Panc1 (cell line): ENCODE results near the gene PHF23. TPM values are rescaled to one million over a fixed set of nuclear protein-coding genes. Genes with fewer than 3 reads are reported as not detected.

ENCODE experiments used
- ATAC-seq: fragments of 200-7000 bp; cut with Tn5 transposase; 2 replicates; pipeline ENCODE4 v1.9.1; 2020; ENCODE audit warnings: mild to moderate bottlenecking, moderate library complexity
- BruUV-seq: library from RNA; stranded (reverse); fragments of 400-500 nt; replicated peaks from 2 replicates; lab custom pipeline; 2021; lab: Mats Ljungman, UMichigan
- CTCF ChIA-PET: fragments of 300-600 bp; sonication (Branson Sonifier 250); formaldehyde crosslinking; loops from one replicate; lab custom pipeline; 2022; ENCODE audit warnings: antibody characterized with exemption; lab: Charles Lee
- POLR2A ChIA-PET: fragments of 300-600 bp; sonication (Branson Sonifier 250); formaldehyde crosslinking; loops from one replicate; lab custom pipeline; 2022; ENCODE audit warnings: antibody characterized with exemption; lab: Charles Lee
- DNase-seq: peaks from one replicate; pipeline ENCODE4 v3.0.0-alpha.2; 2010; ENCODE audit warnings: low read depth, low spot score
- H3K27ac ChIP-seq: 2 replicates; pipeline ENCODE4 v1.5.1; 2011; ENCODE audit warnings: mild to moderate bottlenecking, low read length, inconsistent platforms
- H3K27me3 ChIP-seq: fragments of 200-500 bp; sonication (Bioruptor generic); 2 replicates; pipeline ENCODE4 v1.6.0; 2014; ENCODE audit warnings: low read length, inconsistent platforms; ENCODE audit not compliant: control insufficient read depth, insufficient read depth
- H3K36me3 ChIP-seq: fragments of 200-500 bp; sonication (Bioruptor generic); 2 replicates; pipeline ENCODE4 v1.5.1; 2014; ENCODE audit warnings: inconsistent platforms, mild to moderate bottlenecking, low read length, moderate library complexity; ENCODE audit not compliant: control insufficient read depth, insufficient read depth
- H3K4me1 ChIP-seq: 2 replicates; pipeline ENCODE4 v1.5.1; 2011; ENCODE audit warnings: inconsistent platforms, mild to moderate bottlenecking, low read length, moderate library complexity; ENCODE audit not compliant: control insufficient read depth, insufficient read depth
- H3K4me3 ChIP-seq, 2 experiments: 2 replicates each; pipeline ENCODE4 v1.5.1; 2011 to 2012; ENCODE audit warnings: low read depth in 2 of 2, low read length in 2 of 2, mild to moderate bottlenecking in 2 of 2, inconsistent platforms in 1 of 2, moderate library complexity in 1 of 2
- H3K9me3 ChIP-seq: fragments of 200-500 bp; sonication (Bioruptor generic); 2 replicates; pipeline ENCODE4 v1.5.1; 2014; ENCODE audit warnings: low read depth, mild to moderate bottlenecking, inconsistent platforms, low read length, moderate library complexity; ENCODE audit not compliant: control insufficient read depth, insufficient read depth
- POLR2AphosphoS5 ChIP-seq: IDR thresholded peaks from 2 replicates; pipeline ENCODE4 v1.6.1; 2012; ENCODE audit warnings: mild to moderate bottlenecking, low read depth, low read length, moderate library complexity
- REST ChIP-seq, 2 experiments: IDR thresholded peaks; 2 replicates each; pipeline ENCODE4 v1.6.1; 2011 to 2012; ENCODE audit warnings: low read depth in 2 of 2, control low read depth in 1 of 2, low read length in 1 of 2, mild to moderate bottlenecking in 1 of 2, moderate library complexity in 1 of 2; ENCODE audit not compliant: insufficient read depth in 1 of 2
- SIN3A ChIP-seq: IDR thresholded peaks from 2 replicates; pipeline ENCODE4 v1.6.1; 2012; ENCODE audit warnings: low read depth, mild to moderate bottlenecking, low read length, moderate library complexity, borderline replicate concordance; ENCODE audit not compliant: insufficient read depth
- TCF7L2 ChIP-seq: IDR thresholded peaks from 2 replicates; pipeline ENCODE4 v1.6.1; 2011; ENCODE audit warnings: mild to moderate bottlenecking, low read depth, low read length, inconsistent platforms
- in situ Hi-C: cut with HindIII; loops from 2 replicates; pipeline ENCODE4 v1.10.0; 2016; ENCODE audit warnings: low sequenced_read_pairs, low pct_unique_long_range_greater_than_20kb
- intact Hi-C: fragments of 100-400 bp; cut with micrococcal nuclease; formaldehyde crosslinking; loops from one replicate; pipeline ENCODE4 v1.10.0; 2022; ENCODE audit not compliant: unreplicated experiment
- total RNA-seq: library from RNA; stranded (reverse); gene quantifications from one replicate; pipeline ENCODE4 v1.2.1, GENCODE V29; 2021; ENCODE audit not compliant: unreplicated experiment
- TF ChIP-seq, protein P1 (sequence below): fragments of 450-650 bp; IDR thresholded peaks from 2 replicates; pipeline ENCODE4 v1.5.1; 2017; ENCODE audit warnings: mild to moderate bottlenecking

PHF23 gene
- total RNA-seq, 1 experiment from 2014 or later = 69.3 TPM

DNA sequence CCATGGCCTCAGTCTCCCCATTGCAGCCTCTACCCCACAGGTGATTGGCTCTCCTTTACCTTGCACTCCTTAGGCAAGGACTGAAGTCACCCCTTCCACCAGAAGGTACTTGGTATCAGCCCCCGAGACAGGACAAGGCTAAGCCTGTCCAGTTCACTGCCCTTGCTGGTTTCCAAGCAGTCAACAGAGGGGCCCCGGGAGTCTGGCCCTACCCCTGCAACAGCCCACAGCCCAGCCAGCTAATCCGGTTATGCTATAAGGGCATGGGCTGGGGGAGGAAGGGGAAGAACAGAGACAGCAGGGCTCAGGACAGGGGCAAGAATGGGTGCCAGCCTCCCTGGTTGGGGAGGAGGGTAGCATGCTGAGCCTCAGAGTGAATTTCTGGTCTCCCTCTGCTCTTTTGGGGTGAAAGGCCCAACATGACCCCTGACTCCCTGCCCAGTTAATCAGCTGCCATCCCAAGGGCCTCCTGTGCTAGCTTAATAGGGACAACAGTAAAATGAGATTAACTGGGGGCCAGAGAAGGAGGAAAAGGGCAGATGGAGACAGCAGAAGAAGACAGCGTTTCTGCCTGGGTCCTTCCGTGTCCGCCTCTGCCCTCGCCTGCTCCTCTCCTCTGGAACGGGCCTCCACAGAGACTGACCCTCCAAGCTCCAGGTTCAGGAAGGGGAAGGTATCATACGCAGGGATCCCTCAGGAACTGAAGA, 30.4 kb downstream of the PHF23 start:
- no peaks in the 10 kb centered on the region for H3K36me3 ChIP-seq
- BruUV-seq = no TSS peak
- no peak for ATAC-seq
- H3K4me1 ChIP-seq = peaks cover 4% of the 10 kb centered on the region
- H3K9me3 ChIP-seq = no peaks in the 10 kb centered on the region
- POLR2A ChIA-PET = no interaction called here
- CTCF ChIA-PET = no interaction called here
- no peak overlapping the region for H3K4me3 ChIP-seq
- H3K27ac ChIP-seq = no peak overlapping the region
- no peak for DNase-seq
- intact Hi-C loops (no loop called here), in situ Hi-C loops (no loop called here)
- TF ChIP-seq REST (IDR thresholded peaks at IDR 0.05; ENCODE audit: insufficient read depth in 1 of 2, low read depth in 2 of 2, low read length in 1 of 2) (no peak), POLR2AphosphoS5 (no peak), TCF7L2 (no peak), SIN3A (no peak)
- TF ChIP-seq, protein P1, sequence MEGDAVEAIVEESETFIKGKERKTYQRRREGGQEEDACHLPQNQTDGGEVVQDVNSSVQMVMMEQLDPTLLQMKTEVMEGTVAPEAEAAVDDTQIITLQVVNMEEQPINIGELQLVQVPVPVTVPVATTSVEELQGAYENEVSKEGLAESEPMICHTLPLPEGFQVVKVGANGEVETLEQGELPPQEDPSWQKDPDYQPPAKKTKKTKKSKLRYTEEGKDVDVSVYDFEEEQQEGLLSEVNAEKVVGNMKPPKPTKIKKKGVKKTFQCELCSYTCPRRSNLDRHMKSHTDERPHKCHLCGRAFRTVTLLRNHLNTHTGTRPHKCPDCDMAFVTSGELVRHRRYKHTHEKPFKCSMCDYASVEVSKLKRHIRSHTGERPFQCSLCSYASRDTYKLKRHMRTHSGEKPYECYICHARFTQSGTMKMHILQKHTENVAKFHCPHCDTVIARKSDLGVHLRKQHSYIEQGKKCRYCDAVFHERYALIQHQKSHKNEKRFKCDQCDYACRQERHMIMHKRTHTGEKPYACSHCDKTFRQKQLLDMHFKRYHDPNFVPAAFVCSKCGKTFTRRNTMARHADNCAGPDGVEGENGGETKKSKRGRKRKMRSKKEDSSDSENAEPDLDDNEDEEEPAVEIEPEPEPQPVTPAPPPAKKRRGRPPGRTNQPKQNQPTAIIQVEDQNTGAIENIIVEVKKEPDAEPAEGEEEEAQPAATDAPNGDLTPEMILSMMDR = no peak
- no peaks in the 10 kb centered on the region for H3K27me3 ChIP-seq

DNA sequence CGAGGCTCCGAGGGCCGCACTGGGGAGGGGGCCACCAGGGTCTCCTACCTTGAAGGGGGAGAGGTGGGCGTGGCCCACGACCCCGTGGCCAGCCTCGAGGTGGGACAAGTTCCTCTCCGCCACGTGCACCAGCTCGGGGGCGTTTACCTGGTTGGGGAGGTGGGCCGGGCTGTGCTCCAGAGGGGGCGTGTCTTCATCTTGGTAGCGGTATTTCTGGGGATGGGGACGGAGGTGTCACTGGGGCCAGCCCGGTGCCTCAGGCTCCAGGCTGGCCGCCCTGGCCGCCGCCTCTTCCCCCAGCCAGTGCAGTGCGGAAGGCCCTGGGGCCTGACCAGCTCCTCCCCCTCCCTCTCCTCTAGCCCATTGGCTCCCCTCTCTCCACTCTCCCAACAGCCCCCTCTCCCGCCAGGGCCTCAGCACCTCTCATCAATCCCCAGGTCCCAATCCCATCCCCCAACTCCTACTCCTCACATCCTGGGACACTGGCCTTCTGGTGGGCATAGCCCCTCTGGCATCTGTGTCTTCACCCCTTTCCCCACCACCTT, 31.2 kb downstream of the PHF23 start:
- in situ Hi-C loops = no loop called here
- CTCF ChIA-PET = no interaction called here
- DNase-seq = no peak
- no peak for TF ChIP-seq POLR2AphosphoS5
- TF ChIP-seq SIN3A = no peak
- no peak for TF ChIP-seq REST (IDR thresholded peaks at IDR 0.05; ENCODE audit: insufficient read depth in 1 of 2, low read depth in 2 of 2, low read length in 1 of 2)
- TF ChIP-seq, protein P1 = no peak
- TF ChIP-seq TCF7L2 = no peak
- ATAC-seq = no peak
- no TSS peak for BruUV-seq
- POLR2A ChIA-PET = no interaction called here
- Histone ChIP-seq H3K4me3 (no peak overlapping the region), H3K4me1 (peaks cover 4% of the 10 kb centered on the region), H3K9me3 (no peaks in the 10 kb centered on the region), H3K27ac (no peak overlapping the region), H3K27me3 (no peaks in the 10 kb centered on the region), H3K36me3 (no peaks in the 10 kb centered on the region)
- intact Hi-C loops = no loop called here
